Measurements from ENCODE around the gene CATSPERB.
"Not testable (repeated sequence)": the region's sequence is repeated elsewhere in the genome, so short reads cannot be mapped to it uniquely, and the experiment has no call there.

The CATSPERB gene

GRCh38 chr14:91580876-91581577 is 150.9 kb downstream of the CATSPERB start:
- DNase-seq (no peak), ATAC-seq (no peak)

DNA sequence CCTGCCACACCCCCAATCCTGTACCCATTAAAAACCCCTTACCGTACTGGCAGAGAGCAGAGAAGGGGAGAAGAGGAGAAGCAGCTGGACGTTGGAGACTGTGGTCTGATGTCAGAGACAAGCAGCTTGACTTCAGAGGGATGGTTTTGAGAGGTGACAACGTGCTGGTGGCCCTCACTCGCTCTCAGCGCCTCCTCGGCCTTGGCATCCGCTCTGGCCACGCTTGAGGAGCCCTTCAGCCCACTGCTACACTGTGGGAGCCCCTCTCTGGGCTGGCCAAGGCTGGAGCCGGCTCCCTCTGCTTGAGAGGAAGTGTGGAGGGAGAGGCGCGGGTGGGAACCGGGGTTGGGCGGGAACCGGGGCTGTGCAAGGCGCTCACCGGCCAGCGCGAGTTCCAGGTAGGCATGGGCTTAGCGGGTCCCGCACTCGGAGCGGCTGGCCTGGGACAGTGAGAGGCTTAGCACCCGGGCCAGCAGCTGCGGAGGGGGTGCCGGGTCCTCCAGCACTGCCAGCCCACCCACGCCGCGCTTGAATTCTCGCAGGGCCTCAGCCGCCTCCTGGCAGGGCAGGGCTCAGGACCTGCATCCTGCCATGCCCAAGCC is 154.2 kb downstream of the CATSPERB start:
- DNase-seq (no peak), ATAC-seq (no peak)

- DNase-seq (no peak), ATAC-seq (no peak)
Measured at GRCh38 chr14:91575469-91576208, 156.2 kb downstream of the CATSPERB start.

DNA sequence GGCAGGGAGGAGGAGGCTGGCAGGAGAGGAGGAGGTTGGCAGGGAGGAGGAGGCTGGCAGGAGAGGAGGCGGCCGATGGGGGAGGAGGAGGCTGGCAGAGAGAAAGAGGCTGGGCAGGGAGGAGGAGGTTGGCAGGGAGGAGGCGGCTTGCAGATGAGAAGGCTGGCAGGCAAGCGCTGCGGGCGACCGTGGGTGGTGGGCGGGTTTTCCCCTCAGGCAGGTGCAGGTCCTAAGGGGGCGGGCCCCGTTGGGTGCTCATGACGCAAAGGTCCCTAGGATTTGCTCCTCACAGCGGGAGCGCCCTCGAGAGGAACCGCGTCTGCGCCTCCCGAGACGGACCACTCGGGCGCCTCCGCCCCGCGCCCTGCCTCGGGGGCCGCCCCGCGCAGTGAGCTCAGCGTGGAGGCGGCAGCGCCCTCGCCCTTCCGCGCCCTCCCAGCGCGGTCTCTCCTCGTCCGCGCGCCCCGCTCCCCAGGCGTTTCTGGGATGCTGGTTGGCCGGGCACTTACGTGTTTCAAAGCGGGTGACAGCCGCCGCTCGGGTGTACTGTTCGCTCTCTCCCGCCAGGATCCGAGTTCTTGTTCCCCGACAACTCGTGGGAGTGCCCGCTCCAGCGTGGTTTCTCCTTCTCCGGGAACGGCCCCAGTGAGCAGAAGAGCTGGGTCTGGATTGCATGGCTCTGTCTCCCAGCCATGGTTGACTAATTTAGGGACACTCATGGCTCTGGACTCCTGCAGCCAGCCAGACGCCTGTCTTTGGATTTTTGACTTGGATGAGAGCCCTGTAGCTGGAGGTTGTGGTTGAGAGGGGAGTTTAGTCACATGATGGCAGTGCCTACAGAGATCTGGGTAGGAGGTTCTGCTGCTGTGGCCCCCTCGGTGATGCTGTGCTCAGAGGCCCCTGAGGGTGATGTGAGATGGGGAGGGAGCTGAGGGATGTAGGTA is 157.7 kb downstream of the CATSPERB start:
- DNase-seq (peak; percentile 92), ATAC-seq (peak; percentile 97)

- DNase-seq (no peak), ATAC-seq (no peak)
Measured at GRCh38 chr14:91573528-91573893, 158.4 kb downstream of the CATSPERB start.

DNA sequence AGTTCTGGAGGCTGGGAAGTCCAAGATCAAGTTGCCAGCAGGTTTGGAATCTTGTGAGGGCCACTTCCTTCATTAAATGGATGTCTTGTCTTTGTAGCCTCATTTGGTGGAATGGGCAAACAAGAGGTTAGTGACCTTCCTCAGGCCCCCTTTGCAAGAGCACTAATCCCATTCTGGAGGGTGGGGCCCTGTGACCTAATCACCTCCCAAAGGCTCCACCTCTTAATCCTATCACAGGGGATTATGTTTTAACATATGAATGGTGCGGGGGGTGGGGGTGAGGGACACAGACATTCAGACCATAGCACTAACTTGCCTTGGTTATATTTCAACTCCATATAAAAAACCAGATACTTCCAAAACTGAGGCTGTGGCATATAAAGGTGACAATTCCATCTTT is 161.9 kb downstream of the CATSPERB start:
- DNase-seq (no peak), ATAC-seq (no peak)

GRCh38 chr14:91569301-91569700 is 162.6 kb downstream of the CATSPERB start:
- DNase-seq (no peak), ATAC-seq (no peak)

DNA sequence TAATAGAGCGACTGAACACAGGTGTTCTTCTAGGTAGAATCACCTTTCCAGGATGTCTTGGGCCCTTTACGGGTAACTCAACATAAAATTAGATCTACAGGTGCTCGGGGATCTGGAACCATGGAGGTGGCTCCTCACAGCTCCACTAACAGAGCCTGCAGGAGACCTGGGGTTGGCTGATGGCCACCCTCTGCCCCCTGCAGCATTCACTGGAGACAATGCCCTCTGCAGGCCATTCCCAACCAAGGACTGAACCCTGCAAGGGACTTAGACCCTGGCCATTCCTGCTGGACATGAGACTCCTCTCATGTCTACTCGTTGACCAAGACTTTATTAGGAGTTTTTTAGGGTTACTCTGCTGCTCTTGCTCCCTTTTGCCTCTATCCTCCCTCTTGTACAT is 163.3 kb downstream of the CATSPERB start:
- no peak for ATAC-seq

GRCh38 chr14:91567827-91568226 is 164.1 kb downstream of the CATSPERB start:
- not testable (repeated sequence) for ATAC-seq, DNase-seq

More for the DNA sequence above, 163.3 kb downstream of the CATSPERB start:
- no peak for DNase-seq

GRCh38 chr14:91555531-91555930 is 176.4 kb downstream of the CATSPERB start:
- DNase-seq (no peak), ATAC-seq (no peak)

- ATAC-seq, result no peak
- no peak for DNase-seq
Measured at GRCh38 chr14:91554535-91555332, 177.2 kb downstream of the CATSPERB start.

DNA sequence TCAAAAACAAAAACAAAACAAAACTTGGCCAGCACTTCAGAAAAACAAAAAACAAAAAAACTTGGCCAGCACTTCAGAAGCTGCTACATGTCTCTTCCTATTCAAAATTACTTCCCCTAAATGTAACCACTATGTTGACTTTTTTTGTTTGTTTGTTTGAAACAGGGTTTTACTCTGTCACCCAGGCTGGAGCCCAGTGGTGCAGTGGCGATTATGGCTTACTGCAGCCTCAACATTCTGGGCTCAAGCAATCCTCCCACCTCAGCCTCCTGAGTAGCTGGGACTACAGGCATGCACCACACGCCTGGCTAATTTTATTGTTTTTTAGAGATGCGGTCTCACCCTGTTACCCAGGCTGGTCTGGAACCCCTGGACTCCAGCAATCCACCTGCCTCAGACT is 183.8 kb downstream of the CATSPERB start:
- ATAC-seq (no peak), DNase-seq (no peak)

- ATAC-seq (no peak), DNase-seq (no peak)
Measured at GRCh38 chr14:91545946-91546716, 185.8 kb downstream of the CATSPERB start.

- DNase-seq (no peak), ATAC-seq (no peak)
Measured at GRCh38 chr14:91545204-91545603, 186.7 kb downstream of the CATSPERB start.

- DNase-seq (no peak), ATAC-seq (no peak)
Measured at GRCh38 chr14:91536327-91536726, 195.6 kb downstream of the CATSPERB start.

DNA sequence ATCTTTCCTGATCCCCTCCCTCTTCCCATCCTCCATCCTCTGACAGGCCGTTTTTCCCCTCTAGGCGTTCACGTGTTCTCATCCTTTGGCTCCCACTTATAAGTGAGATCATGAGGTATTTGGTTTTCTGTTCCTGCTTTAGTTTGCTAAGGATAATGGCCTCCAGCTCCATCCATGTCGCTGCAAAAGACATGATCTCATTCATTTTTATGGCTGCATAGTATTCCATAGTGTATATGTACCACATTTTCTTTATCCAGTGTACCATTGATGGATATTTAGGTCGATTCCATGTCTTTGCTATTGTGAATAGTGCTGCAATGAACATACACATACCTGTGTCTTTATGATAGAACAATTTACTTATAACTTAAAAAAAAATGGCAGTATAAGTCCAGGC is 197.8 kb downstream of the CATSPERB start:
- ATAC-seq, result not testable (repeated sequence)

GRCh38 chr14:91533623-91534022 is 198.3 kb downstream of the CATSPERB start:
- no peak for ATAC-seq
- no peak for DNase-seq

More for the DNA sequence above, 197.8 kb downstream of the CATSPERB start:
- DNase-seq, result not testable (repeated sequence)
